Panc1 (cell line): ENCODE results near the gene TFAP2A. TPM values are rescaled to one million over a fixed set of nuclear protein-coding genes. Genes with fewer than 3 reads are reported as not detected.
A peak's percentile ranks its signal among the peaks of the same experiment; 100 is the strongest.

ENCODE experiments used
- ATAC-seq: fragments of 200-7000 bp; cut with Tn5 transposase; 2 replicates; pipeline ENCODE4 v1.9.1; 2020; ENCODE audit warnings: mild to moderate bottlenecking, moderate library complexity
- BruUV-seq: library from RNA; stranded (reverse); fragments of 400-500 nt; replicated peaks from 2 replicates; lab custom pipeline; 2021; lab: Mats Ljungman, UMichigan
- CTCF ChIA-PET: fragments of 300-600 bp; sonication (Branson Sonifier 250); formaldehyde crosslinking; loops from one replicate; lab custom pipeline; 2022; ENCODE audit warnings: antibody characterized with exemption; lab: Charles Lee
- POLR2A ChIA-PET: fragments of 300-600 bp; sonication (Branson Sonifier 250); formaldehyde crosslinking; loops from one replicate; lab custom pipeline; 2022; ENCODE audit warnings: antibody characterized with exemption; lab: Charles Lee
- DNase-seq: peaks from one replicate; pipeline ENCODE4 v3.0.0-alpha.2; 2010; ENCODE audit warnings: low read depth, low spot score
- H3K27ac ChIP-seq: 2 replicates; pipeline ENCODE4 v1.5.1; 2011; ENCODE audit warnings: mild to moderate bottlenecking, low read length, inconsistent platforms
- H3K27me3 ChIP-seq: fragments of 200-500 bp; sonication (Bioruptor generic); 2 replicates; pipeline ENCODE4 v1.6.0; 2014; ENCODE audit warnings: low read length, inconsistent platforms; ENCODE audit not compliant: control insufficient read depth, insufficient read depth
- H3K36me3 ChIP-seq: fragments of 200-500 bp; sonication (Bioruptor generic); 2 replicates; pipeline ENCODE4 v1.5.1; 2014; ENCODE audit warnings: inconsistent platforms, mild to moderate bottlenecking, low read length, moderate library complexity; ENCODE audit not compliant: control insufficient read depth, insufficient read depth
- H3K4me1 ChIP-seq: 2 replicates; pipeline ENCODE4 v1.5.1; 2011; ENCODE audit warnings: inconsistent platforms, mild to moderate bottlenecking, low read length, moderate library complexity; ENCODE audit not compliant: control insufficient read depth, insufficient read depth
- H3K4me3 ChIP-seq, 2 experiments: 2 replicates each; pipeline ENCODE4 v1.5.1; 2011 to 2012; ENCODE audit warnings: low read depth in 2 of 2, low read length in 2 of 2, mild to moderate bottlenecking in 2 of 2, inconsistent platforms in 1 of 2, moderate library complexity in 1 of 2
- H3K9me3 ChIP-seq: fragments of 200-500 bp; sonication (Bioruptor generic); 2 replicates; pipeline ENCODE4 v1.5.1; 2014; ENCODE audit warnings: low read depth, mild to moderate bottlenecking, inconsistent platforms, low read length, moderate library complexity; ENCODE audit not compliant: control insufficient read depth, insufficient read depth
- POLR2AphosphoS5 ChIP-seq: IDR thresholded peaks from 2 replicates; pipeline ENCODE4 v1.6.1; 2012; ENCODE audit warnings: mild to moderate bottlenecking, low read depth, low read length, moderate library complexity
- SIN3A ChIP-seq: IDR thresholded peaks from 2 replicates; pipeline ENCODE4 v1.6.1; 2012; ENCODE audit warnings: low read depth, mild to moderate bottlenecking, low read length, moderate library complexity, borderline replicate concordance; ENCODE audit not compliant: insufficient read depth
- TCF7L2 ChIP-seq: IDR thresholded peaks from 2 replicates; pipeline ENCODE4 v1.6.1; 2011; ENCODE audit warnings: mild to moderate bottlenecking, low read depth, low read length, inconsistent platforms
- in situ Hi-C: cut with HindIII; loops from 2 replicates; pipeline ENCODE4 v1.10.0; 2016; ENCODE audit warnings: low sequenced_read_pairs, low pct_unique_long_range_greater_than_20kb
- intact Hi-C: fragments of 100-400 bp; cut with micrococcal nuclease; formaldehyde crosslinking; loops from one replicate; pipeline ENCODE4 v1.10.0; 2022; ENCODE audit not compliant: unreplicated experiment
- total RNA-seq: library from RNA; stranded (reverse); gene quantifications from one replicate; pipeline ENCODE4 v1.2.1, GENCODE V29; 2021; ENCODE audit not compliant: unreplicated experiment
- TF ChIP-seq, protein P1 (sequence below): fragments of 450-650 bp; IDR thresholded peaks from 2 replicates; pipeline ENCODE4 v1.5.1; 2017; ENCODE audit warnings: mild to moderate bottlenecking
- TF ChIP-seq, protein P2 (sequence below), 2 experiments: IDR thresholded peaks; 2 replicates each; pipeline ENCODE4 v1.6.1; 2011 to 2012; ENCODE audit warnings: low read depth in 2 of 2, control low read depth in 1 of 2, low read length in 1 of 2, mild to moderate bottlenecking in 1 of 2, moderate library complexity in 1 of 2; ENCODE audit not compliant: insufficient read depth in 1 of 2

TFAP2A gene
- total RNA-seq, 1 experiment from 2014 or later, result 83.9 TPM

DNA sequence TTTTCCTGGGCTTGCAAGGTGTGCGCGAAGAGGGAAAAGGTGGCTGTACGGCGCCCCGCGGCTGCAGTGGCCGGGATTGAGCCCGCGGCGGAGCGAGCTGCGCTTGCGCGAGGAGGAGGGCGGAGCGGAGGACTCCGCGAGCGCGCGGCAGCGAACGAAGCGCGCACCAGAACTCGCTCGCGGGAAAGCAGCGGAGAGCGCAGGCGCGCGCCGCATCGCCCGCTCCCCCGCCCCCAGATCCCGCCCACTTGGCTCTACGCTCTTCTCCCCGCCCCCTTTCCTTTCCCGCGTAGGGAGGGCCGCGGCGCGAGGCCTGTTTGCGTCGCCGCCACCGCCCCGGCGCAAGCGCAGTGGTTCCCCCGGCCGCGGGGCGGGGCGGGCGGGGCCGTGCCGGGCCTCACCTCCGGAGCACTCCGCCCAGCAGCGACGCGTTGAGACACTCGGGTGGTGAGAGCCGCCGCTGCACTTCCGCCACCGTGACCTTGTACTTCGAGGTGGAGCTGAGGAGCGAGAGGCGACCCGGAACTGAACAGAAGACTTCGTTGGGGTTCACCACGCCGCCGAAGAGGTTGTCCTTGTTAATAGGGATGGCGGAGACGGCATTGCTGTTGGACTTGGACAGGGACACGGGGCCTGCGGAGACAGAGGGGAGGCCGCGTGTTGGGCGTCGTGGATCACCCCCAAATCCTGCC lies 10.6 kb downstream of the TFAP2A start:
- CTCF ChIA-PET, result interaction anchor here (0.6 to 1.6 kb wide), 2 partner anchors 25 to 379 kb away, joined by 3 read pairs; no protein-coding TSS in a partner anchor
- DNase-seq (no peak), ATAC-seq (peak; percentile 89)
- POLR2A ChIA-PET, result interaction anchor here (0.6 kb wide), 1 partner anchor 34 kb away, joined by 3 read pairs; no protein-coding TSS in a partner anchor
- Histone ChIP-seq H3K27ac (peak overlapping the region; percentile 99), H3K4me3 (peak overlapping the region; percentile 68 to 96), H3K27me3 (no peaks in the 10 kb centered on the region), H3K4me1 (peaks cover 85% of the 10 kb centered on the region), H3K36me3 (peaks cover 64% of the 10 kb centered on the region), H3K9me3 (no peaks in the 10 kb centered on the region)
- BruUV-seq, result no TSS peak
- intact Hi-C loops (loop anchor here (5.0 kb wide), 1 partner anchor 372 kb away; no protein-coding TSS in a partner anchor), in situ Hi-C loops (no loop called here)
- TF ChIP-seq, protein P1, sequence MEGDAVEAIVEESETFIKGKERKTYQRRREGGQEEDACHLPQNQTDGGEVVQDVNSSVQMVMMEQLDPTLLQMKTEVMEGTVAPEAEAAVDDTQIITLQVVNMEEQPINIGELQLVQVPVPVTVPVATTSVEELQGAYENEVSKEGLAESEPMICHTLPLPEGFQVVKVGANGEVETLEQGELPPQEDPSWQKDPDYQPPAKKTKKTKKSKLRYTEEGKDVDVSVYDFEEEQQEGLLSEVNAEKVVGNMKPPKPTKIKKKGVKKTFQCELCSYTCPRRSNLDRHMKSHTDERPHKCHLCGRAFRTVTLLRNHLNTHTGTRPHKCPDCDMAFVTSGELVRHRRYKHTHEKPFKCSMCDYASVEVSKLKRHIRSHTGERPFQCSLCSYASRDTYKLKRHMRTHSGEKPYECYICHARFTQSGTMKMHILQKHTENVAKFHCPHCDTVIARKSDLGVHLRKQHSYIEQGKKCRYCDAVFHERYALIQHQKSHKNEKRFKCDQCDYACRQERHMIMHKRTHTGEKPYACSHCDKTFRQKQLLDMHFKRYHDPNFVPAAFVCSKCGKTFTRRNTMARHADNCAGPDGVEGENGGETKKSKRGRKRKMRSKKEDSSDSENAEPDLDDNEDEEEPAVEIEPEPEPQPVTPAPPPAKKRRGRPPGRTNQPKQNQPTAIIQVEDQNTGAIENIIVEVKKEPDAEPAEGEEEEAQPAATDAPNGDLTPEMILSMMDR, result peak; percentile 78
- TF ChIP-seq, protein P2, sequence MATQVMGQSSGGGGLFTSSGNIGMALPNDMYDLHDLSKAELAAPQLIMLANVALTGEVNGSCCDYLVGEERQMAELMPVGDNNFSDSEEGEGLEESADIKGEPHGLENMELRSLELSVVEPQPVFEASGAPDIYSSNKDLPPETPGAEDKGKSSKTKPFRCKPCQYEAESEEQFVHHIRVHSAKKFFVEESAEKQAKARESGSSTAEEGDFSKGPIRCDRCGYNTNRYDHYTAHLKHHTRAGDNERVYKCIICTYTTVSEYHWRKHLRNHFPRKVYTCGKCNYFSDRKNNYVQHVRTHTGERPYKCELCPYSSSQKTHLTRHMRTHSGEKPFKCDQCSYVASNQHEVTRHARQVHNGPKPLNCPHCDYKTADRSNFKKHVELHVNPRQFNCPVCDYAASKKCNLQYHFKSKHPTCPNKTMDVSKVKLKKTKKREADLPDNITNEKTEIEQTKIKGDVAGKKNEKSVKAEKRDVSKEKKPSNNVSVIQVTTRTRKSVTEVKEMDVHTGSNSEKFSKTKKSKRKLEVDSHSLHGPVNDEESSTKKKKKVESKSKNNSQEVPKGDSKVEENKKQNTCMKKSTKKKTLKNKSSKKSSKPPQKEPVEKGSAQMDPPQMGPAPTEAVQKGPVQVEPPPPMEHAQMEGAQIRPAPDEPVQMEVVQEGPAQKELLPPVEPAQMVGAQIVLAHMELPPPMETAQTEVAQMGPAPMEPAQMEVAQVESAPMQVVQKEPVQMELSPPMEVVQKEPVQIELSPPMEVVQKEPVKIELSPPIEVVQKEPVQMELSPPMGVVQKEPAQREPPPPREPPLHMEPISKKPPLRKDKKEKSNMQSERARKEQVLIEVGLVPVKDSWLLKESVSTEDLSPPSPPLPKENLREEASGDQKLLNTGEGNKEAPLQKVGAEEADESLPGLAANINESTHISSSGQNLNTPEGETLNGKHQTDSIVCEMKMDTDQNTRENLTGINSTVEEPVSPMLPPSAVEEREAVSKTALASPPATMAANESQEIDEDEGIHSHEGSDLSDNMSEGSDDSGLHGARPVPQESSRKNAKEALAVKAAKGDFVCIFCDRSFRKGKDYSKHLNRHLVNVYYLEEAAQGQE (IDR thresholded peaks at IDR 0.05; ENCODE audit: insufficient read depth in 1 of 2, low read depth in 2 of 2, low read length in 1 of 2), result no peak
- peak; percentile 87 for TF ChIP-seq POLR2AphosphoS5
- TF ChIP-seq TCF7L2, result no peak
- no peak; the same call in 1 of the 2 replicates for TF ChIP-seq SIN3A

DNA sequence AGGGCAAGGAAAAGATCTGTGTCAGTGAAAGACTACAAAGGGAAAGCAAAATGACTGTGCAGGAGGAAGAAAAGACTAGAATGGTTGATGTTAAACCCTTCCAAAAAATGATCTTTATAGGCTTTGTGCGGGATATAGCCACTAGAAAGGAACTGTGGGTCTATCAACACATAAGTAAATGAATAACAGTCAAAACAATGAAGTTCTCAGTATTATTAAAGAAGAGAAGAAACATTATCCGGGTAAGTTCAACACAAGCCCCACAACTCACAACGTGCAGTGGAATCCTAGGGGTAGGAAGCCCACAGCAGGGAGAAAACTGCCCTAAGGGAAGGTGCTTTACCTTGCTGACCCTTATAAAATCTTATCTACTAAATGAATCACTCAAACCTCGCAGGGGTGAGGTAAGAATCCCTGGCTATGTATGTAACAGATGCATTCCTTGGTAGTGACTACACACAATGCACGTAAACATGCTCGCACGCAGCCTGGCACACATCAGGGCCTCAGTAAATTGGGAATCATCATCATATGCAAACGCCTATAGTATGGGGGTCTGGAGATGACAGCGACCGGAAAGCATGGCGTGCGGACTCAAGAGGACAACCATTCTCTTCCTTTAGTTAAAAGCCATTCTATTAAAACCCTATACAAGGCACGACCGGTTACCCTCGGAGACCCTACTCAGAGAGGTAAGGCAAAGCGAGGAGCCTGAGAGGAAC lies 11.3 kb downstream of the TFAP2A start:
- in situ Hi-C loops, result no loop called here
- ChIA-PET POLR2A (interaction anchor here (0.6 kb wide), 1 partner anchor 33 kb away, joined by 3 read pairs; no protein-coding TSS in a partner anchor), CTCF (interaction anchor here (0.6 to 1.6 kb wide), 2 partner anchors 26 to 378 kb away, joined by 3 read pairs; no protein-coding TSS in a partner anchor)
- Histone ChIP-seq H3K27ac (peak overlapping the region; percentile 99), H3K4me3 (peak overlapping the region; percentile 46 to 68), H3K9me3 (no peaks in the 10 kb centered on the region), H3K27me3 (no peaks in the 10 kb centered on the region), H3K36me3 (peaks cover 57% of the 10 kb centered on the region), H3K4me1 (peaks cover 85% of the 10 kb centered on the region)
- intact Hi-C loops, result loop anchor here (5.0 kb wide), 1 partner anchor 371 kb away; no protein-coding TSS in a partner anchor
- DNase-seq (peak; percentile 87), ATAC-seq (peak; percentile 78)
- no TSS peak for BruUV-seq
- TF ChIP-seq TCF7L2 (peak; percentile 48), POLR2AphosphoS5 (peak; percentile 49; the same call in 1 of the 2 replicates)
- TF ChIP-seq, protein P1, result no peak
- TF ChIP-seq, protein P2 (IDR thresholded peaks at IDR 0.05; ENCODE audit: insufficient read depth in 1 of 2, low read depth in 2 of 2, low read length in 1 of 2), result no peak
